GM19452 (cell line): ENCODE measurements around the gene TPPP.
"Not testable (repeated sequence)": the region's sequence is repeated elsewhere in the genome, so short reads cannot be mapped to it uniquely, and the experiment has no call there.

Experiments used
- ATAC-seq: cut with Tn5 transposase; IDR thresholded peaks from one replicate; pipeline ENCODE4 v1.9.1; 2021; ENCODE audit not compliant: unreplicated experiment

The TPPP gene

DNA sequence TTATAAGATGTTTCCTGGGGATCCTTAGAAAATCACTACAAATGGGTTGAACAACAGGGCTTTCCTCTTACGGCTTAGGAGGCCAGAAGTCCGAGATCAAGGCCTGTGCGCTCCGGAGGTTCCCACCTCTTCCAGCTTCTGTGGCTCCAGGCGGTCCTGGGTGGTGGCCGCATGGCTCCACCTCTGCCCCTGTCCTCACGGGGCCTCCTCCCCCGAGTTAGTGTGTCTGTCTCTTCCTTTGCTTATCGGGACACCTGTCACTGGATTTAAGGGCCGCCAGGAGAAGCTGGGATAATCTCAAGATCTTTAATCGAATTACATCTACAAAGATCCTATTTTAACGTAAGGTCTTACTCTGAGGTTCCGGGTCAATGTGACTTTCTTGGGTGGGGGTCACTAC is 2.3 kb upstream of the TPPP start:
- not testable (repeated sequence) for ATAC-seq

DNA sequence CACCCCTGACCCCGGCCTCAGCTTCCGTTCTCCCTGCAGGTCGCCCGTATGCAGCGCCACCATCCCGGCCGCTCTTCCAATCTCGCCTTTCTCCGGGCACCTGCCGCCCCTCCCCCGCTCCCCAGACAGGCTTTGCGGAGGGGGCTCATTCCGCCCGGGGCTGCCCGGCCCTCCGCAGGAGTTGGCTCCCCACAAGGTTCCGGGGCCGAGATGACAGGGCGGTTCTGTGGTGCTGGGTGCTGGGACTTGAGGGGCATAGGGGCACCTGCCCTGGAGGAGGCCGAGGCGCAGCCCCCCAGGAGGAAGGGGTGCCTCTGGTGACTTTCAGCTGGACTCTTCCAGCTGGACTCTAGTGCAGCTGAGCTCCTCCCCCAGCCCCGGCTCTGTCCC is 885 bp upstream of the TPPP start:
- not testable (repeated sequence) for ATAC-seq

DNA sequence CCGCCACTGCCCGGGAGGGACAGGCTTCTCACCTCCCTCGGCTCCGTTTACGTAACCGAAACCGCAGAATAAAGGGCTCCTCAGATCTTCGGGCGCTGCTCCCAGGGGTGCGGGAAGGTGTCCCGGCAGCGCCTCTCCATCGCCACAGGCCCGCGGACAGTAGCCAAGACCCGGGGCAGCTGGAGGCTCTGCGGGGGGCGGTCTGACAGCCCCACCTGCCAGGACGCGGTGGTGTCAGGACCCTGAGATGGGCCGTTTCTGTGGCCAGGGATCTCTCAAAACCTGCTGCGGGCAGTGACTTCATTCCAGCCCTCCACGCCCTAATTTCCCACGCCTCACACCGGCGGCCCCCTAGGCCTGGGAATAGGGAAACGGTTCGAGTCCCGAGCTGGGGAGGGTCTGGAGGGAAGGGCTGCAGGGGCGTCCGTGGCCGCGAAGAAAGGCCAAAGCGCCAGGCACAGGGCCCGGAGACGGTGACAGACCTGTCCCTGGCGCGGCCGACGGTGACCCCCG is 567 bp downstream of the TPPP start:
- peak; percentile 13 for ATAC-seq

DNA sequence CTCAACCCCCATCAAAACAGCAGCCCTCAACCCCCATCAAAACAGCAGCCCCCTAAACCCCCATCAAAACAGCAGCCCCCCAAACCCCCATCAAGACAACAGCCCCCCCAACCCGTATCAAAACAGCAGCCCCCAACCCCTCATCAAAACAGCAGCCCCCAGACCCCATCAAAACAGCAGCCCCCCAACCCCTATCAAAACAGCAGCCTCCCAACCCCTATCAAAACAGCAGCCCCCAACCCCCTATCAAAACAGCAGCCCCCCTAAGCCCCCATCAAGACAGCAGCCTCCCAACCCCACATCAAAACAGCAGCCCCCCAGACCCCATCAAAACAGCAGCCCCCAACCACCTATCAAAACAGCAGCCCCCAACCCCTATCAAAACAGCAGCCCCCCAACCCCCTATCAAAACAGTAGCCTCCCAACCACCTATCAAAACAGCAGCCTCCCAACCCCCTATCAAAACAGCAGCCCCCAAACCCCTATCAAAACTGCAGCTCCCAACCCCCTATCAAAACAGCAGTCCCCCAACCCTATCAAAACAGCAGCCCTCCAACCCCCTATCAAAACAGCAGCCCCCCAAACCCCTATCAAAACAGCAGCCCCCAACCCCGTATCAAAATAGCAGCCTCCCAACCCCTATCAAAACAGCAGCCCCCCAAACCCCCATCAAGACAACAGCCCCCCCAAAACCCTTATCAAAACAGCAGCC is 1.2 kb downstream of the TPPP start:
- no peak for ATAC-seq

DNA sequence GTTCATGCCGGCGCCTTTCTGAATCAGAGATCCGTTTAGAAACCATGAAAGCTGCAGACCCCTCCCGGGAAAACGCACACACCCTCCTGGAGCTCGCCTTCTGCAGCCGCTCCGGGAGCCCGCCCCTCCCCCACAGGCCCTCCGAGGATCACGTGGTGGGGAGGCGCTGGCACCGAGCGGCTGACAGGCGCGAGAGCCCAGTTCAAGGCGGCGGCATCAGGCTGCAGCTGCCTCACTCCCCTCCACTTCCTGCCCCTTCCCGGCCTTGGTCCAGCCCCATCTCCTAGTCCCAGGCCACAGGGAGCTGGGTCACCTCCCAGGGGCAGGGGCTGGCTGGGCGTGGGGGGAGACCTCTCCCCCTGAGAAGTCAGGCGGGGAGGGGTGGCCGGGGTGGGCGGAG is 2.1 kb downstream of the TPPP start:
- not testable (repeated sequence) for ATAC-seq

DNA sequence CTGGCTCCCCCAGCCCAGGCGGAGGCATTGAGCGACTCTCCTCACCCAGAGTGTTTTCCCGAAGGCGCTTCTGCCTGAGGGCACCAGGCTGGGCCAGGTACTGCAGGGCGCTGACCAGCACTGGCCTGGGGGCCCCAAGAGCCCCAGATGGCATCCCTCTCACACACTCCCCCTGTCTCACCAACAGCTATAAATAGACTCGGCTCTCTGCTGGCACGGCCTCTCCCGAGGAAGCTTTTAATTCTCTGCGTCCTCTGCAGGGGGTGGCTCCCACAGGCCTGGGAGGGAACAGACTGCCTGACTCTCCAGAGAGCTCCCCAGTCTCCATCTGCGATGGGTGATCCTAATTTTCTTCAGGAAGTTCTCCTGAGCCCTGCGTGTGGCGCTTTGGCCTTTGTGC is 2.9 kb downstream of the TPPP start:
- not testable (repeated sequence) for ATAC-seq

DNA sequence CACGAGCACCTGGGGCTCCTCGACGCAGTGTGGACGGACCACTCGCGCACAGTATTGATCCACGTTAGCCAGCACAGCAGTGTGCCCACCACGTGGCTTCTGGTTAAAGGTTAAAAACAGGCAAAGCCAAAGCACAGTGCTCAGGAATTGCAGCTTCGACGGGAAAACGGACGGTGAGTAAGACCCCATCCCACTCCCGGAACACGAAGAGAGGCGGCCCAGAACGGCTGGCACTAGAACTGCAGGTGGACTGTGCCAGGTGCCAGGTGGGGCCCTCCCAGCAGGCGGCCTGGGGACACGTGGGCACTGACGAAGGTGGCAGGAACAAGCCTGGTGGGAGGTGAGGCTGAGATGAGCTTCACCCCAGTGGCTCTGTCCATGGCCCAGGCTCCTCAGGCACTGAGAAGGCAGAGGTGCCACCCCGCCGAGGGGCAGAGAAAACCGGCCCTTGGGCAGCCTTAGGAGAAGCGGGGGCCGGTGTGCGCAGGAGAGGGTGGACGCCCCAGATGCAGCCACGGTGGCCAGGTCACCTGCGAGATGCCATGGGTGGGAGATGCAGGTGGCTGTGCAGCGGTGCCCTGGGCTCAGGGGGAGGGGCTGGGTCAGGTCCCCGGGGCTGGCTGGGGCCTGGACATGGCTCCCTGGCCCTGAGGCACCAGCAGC is 4.7 kb downstream of the TPPP start:
- not testable (repeated sequence) for ATAC-seq

DNA sequence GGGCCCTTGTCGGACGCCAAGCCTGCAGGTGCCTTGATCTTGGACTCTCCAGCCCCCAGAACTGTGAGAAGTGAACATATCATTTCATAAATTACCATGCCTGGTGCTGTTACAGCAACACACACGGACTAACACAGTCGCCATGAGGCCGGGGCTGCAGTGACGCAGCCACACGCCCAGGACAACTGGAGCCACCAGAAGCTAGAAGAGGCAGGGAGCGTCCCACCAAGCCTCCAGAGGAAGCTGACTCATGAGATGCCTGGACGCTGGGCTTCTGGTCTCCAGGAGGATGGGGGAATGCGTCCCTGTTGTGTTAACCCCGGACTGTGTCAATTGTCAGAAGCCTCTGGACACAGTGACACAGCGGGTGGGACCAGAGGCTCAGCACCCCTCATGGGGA is 6.2 kb downstream of the TPPP start:
- ATAC-seq: not testable (repeated sequence)

DNA sequence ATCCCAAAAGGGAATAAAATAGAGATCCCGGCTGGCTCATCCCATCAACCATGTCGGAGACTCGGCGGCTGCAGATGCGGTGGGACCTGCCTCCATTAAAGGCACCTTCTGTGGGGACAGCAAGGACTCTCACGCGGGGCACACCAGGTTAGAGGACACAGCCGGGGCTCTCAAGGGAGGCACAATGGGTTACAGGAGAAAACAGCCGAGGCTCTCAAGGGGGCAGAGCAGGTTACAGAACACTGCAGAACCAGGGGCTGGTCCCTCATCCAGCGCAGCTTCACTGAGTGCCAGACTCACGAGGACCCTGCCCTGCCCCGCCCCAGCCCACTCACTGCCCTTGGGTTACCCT is 7.0 kb downstream of the TPPP start:
- not testable (repeated sequence) for ATAC-seq

DNA sequence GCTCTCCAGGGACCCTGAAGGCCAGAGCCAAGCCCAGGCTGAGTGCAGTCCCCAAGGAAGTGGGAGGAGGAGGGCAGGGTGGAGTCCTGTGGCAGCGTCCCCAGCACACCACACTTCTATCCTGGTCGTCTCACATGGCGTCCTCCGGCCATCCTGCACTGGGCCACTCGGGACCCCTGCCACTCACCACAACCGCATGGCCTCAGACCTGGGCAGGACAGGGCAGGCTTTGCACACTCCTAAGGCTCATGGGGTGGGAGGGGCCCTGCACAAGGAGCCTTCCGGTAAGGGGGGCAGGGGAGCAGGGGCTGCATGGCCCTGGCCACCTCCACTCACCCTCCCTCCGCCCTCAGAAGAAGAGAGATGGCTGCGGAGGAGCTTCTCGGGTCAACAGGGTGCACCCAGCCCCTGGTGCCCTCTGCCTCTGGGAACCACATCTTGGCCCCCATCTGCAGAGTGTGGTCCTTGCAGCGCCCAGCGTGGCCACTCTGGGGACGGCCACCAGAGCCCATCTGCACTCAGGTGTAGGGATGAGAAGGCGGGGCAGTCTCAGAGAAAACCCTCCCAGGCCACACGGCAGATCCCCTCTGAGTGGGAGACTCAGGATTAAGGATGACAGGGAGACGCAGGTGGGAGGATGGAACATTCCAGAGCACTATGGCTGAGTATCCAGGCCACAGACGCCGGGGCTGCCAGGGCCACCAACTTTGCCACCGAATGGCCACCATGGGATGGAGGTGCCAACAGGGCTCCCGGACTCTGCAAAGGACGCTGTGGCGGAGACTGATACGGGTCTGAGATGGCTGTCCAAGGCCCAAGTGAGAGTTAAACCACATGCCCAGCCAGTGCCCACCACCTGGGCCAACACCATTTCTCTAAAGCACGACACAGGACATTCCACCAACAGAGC is 7.6 kb downstream of the TPPP start:
- no peak for ATAC-seq

DNA sequence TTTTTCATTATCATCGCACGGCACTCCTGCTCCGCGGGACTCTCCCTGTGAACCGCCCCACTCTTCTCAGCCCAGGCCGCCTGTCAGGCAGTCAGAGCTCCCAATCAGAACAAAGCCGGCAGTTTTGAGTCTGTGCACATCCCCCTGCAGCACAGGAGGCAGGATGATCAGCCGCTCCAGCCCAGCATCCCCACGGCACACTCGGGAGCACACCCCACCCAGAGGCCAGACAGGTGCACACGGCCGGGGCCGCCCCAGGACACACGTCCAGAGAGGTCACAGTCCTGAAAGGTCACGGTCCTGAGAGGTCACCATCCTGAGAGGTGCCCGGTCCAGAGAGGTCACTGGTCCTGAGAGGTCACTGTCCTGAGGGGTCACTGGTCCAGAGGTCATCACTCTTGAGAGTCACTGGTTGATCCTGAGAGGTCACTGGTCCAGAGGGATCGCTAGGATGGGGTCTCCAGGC is 8.4 kb downstream of the TPPP start:
- no peak for ATAC-seq

DNA sequence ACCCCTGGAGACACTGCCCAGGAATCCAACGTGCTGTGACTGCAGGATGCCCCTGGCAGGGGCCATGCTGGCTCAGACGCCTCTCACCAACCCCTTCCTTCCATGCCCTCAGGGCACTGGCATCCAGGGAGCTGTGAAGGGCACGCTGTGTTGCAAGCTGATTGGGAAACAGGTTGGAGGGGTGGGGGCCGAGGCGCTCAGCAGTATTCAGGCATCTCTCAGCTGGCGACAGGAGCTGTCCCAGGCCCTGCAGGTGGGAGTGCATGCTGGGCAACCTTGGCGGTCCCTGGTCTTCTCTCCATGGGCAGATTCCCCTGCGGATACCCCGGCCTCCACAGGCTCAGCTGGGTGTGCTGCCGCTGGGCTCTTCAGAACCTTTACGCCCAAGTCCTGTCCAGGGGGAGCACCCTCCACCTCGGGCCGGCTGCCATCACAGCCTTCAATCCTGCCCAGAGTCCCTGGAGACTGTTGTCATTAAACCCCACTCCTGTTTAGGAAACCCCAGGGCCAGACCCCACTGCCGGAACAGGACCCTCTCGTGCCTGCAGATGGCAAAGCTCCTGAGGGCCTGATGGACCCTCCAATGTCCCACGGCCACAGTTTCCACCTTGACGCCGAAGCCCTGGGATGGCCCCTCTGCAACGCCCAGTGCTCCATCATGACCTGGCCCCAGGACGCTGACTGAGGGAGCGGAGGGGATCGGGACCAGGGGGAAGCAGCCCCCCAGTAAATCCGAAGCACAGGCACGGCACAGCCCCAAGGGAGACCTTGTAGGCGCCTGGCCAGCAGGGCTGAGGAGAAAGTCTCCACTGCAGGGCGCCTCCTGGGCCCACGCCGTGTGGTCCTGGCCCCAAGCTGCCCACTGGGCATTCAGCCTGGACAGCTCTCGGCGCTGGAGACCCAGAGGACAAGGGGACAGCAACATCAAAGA is 9.3 kb downstream of the TPPP start:
- no peak for ATAC-seq

DNA sequence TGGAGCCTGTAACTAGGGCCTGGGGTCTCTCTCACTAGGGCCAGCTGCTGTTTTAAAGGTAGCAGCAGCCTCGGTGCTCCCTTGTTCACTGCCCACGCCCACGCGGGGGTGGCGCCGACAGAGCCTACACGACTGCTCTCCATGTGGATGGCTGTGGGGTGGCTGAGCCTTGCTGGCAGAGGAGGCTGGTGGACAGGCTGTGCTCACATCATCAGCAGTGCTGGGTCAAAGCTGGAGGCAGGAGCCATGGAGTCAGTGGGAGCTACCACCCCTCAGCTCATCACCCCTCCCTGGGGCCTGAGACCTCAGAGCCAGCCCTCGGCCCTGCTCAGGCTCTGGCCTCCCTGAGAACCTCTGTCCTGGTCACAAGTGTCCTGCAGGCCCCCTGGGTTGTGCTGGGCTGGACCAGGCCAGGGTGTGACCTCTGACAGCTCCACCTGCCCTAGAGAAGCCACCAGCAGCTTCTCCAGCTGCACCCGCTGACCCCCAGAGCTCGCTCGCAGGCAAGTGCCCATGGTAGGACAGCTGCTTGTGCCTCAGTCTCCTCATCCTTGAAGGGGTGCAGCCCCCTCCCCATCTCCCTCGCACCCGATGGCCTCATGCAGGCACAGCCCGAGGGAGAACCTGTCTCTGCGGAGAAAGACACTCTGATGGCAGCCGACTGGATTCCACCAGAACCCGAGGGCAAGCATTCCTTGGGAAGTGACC is 10.3 kb downstream of the TPPP start:
- ATAC-seq: not testable (repeated sequence)

DNA sequence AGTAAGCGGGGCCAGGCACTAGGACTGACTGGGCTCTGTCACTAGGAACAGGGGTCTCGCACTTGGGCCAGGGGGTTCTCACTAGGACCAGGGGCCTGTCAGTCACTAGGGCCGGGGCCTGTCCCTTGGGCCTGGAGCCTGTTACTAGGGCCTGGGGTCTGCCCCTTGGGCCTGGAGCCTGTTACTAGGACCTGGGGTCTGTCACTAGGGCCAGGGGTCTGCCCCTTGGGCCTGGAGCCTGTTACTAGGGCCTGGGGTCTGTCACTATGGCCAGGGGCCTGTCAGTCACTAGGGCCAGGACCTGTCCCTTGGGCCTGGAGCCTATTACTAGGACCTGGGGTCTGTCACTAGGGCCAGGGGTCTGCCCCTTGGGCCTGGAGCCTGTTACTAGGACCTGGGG is 10.9 kb downstream of the TPPP start:
- not testable (repeated sequence) for ATAC-seq

DNA sequence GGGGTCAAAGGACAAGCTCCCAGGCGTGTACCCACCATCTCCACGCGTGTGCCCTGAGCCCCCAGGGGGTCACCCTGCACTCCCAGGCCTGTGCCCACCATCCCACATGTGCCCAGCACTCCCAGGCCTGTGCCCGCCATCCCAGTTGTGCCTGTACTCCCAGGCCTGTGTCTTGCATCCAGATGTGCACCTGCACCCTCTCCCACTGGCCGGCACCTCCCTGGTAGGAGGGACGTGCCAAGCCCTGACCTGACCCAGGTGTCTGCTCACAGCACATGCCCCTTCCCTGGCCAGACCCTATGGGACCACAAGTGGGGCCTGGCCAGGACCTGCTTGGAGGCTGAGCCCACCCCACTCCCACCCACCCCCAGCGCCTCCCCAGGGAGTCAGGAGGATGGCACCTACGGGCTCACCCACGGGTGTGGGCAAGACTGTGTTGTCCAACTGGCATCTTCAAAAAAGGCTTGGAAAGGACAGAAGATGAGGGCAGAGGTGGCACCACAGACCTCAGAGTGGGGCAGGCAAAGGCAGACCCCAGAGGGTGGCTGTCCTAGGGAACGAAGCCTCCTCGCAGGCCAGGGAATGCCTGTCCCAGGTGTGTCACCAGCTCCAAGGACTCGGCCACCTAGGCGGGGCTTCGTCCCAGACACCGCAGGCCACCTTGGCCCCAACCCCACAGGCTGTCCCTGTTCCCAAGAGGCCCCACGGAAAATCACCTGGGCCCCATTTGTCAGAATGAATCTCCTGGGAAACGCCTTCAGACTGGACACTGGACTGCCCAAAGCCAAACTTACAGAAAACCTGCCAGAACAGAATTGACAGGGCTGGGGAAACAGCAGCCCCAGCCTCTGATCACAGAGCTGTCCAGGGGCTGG is 11.6 kb downstream of the TPPP start:
- ATAC-seq: not testable (repeated sequence)

DNA sequence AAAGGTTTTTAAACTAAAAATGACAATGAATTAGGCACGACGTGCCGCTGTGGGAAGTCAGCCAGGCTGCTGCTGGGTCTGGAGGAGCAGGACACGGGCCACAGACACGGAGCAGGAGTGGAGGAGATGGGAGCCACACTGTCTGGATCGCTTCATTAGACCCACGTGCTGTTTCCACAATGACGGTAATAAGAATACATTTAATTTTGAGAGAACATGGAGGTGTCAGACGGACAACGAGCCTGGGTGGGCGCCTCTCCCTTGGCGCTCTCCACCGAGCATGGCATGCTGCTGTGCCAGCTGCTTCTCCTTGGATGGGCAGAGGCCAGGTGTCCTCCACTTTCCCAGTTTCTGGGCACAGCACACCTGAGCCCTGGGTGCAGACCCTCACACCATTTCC is 12.3 kb downstream of the TPPP start:
- not testable (repeated sequence) for ATAC-seq

DNA sequence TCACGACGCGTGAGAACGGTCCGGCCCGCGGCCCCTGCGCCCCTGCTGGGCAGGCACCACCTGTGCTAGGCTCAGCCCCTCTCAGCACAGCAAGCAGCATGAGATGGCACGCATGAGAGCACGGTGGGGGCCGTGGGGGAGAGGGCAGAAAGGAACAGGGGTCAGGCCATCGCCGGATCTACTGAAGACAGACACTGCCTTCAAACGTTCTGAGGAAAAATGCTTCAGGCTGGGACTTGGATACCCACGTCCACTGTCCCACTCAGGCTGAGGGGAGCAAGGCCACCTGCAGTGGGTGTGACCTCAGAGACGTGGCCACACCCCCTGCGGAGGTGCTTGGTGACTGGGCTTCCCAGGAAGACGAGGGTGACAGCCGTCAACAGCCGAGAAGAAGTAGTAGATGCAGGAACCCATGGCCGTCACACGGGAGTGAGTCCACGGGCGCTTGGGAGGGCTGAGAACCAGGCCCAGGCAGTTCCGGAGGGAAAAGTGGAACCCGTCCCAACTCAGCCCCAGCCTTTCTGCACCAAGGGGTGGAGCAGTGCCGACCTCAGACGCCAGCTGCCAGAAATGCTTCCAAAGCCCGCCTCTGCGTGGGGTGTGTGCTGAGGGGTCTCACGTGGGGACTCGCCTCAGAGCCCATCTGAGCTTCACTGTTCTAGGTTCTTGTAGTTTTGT is 12.9 kb downstream of the TPPP start:
- ATAC-seq: not testable (repeated sequence)
